IPS-11a (cell line): ENCODE measurements around the gene ESYT2.
"Not testable (repeated sequence)": the region's sequence is repeated elsewhere in the genome, so short reads cannot be mapped to it uniquely, and the experiment has no call there.

Experiments
- H3K4me3 ChIP-seq: one replicate; pipeline ENCODE4 v1.5.1; 2013; ENCODE audit warnings: low read depth, low read length, control low read depth

Gene ESYT2

GRCh38 chr7:158702196-158702595 is 127.1 kb downstream of the ESYT2 start:
- H3K4me3 ChIP-seq = no peak overlapping the region

- no peak overlapping the region for H3K4me3 ChIP-seq
These were observed 129.3 kb downstream of the ESYT2 start for GRCh38 chr7:158700008-158700407.

- H3K4me3 ChIP-seq = no peak overlapping the region
These were observed 130.0 kb downstream of the ESYT2 start for GRCh38 chr7:158699341-158699740.

GRCh38 chr7:158698657-158699195 is 130.6 kb downstream of the ESYT2 start:
- no peak overlapping the region for H3K4me3 ChIP-seq

GRCh38 chr7:158697597-158697996 is 131.7 kb downstream of the ESYT2 start:
- H3K4me3 ChIP-seq = not testable (repeated sequence)

- H3K4me3 ChIP-seq = no peak overlapping the region
These were observed 133.4 kb downstream of the ESYT2 start for GRCh38 chr7:158695726-158696452.

GRCh38 chr7:158695056-158695455 is 134.3 kb downstream of the ESYT2 start:
- no peak overlapping the region for H3K4me3 ChIP-seq

GRCh38 chr7:158694650-158695049 is 134.7 kb downstream of the ESYT2 start:
- H3K4me3 ChIP-seq = no peak overlapping the region

- no peak overlapping the region for H3K4me3 ChIP-seq
These were observed 139.8 kb downstream of the ESYT2 start for GRCh38 chr7:158689488-158689887.

- no peak overlapping the region for H3K4me3 ChIP-seq
These were observed 141.9 kb downstream of the ESYT2 start for GRCh38 chr7:158687406-158687805.

- no peak overlapping the region for H3K4me3 ChIP-seq
These were observed 143.6 kb downstream of the ESYT2 start for GRCh38 chr7:158685693-158686092.

GRCh38 chr7:158684329-158684728 is 145.0 kb downstream of the ESYT2 start:
- no peak overlapping the region for H3K4me3 ChIP-seq

GRCh38 chr7:158683541-158683940 is 145.8 kb downstream of the ESYT2 start:
- H3K4me3 ChIP-seq = no peak overlapping the region

GRCh38 chr7:158682456-158682855 is 146.9 kb downstream of the ESYT2 start:
- H3K4me3 ChIP-seq = no peak overlapping the region
